Astrocyte (in vitro differentiated cells and primary cell): ENCODE measurements around the gene BSG. TPM values are rescaled to one million over a fixed set of nuclear protein-coding genes. Genes with fewer than 3 reads are reported as not detected.
"Not testable (repeated sequence)": the region's sequence is repeated elsewhere in the genome, so short reads cannot be mapped to it uniquely, and the experiment has no call there.

ENCODE experiments used
- DNase-seq: peaks from one replicate; pipeline ENCODE4 v3.0.0-alpha.2; 2010; ENCODE audit warnings: low read depth
- FAIRE-seq: peaks from 2 replicates; lab custom pipeline; 2011; peaks lifted over from hg19 to GRCh38; lab: Jason Lieb, UNC
- H2AFZ ChIP-seq: 2 replicates; pipeline ENCODE4 v1.6.0; 2012; ENCODE audit warnings: low read depth, low read length, inconsistent platforms
- H3K27ac ChIP-seq: 2 replicates; pipeline ENCODE4 v1.5.1; 2011; ENCODE audit warnings: low read depth, low read length, inconsistent platforms
- H3K27me3 ChIP-seq: 2 replicates; pipeline ENCODE4 v1.6.0; 2011; ENCODE audit warnings: low read length, inconsistent platforms; ENCODE audit not compliant: insufficient read depth
- H3K36me3 ChIP-seq: 2 replicates; pipeline ENCODE4 v1.5.1; 2011; ENCODE audit warnings: low read length, inconsistent platforms; ENCODE audit not compliant: insufficient read depth
- H3K4me1 ChIP-seq: 2 replicates; pipeline ENCODE4 v1.5.1; 2011; ENCODE audit warnings: low read length, inconsistent platforms; ENCODE audit not compliant: insufficient read depth
- H3K4me2 ChIP-seq: 2 replicates; pipeline ENCODE4 v1.6.0; 2012; ENCODE audit warnings: low read length, inconsistent platforms
- H3K4me3 ChIP-seq: 2 replicates; pipeline ENCODE4 v1.5.1; 2011; ENCODE audit warnings: low read depth, mild to moderate bottlenecking, low read length, inconsistent platforms; ENCODE audit not compliant: insufficient read depth
- H3K79me2 ChIP-seq: 2 replicates; pipeline ENCODE4 v1.6.0; 2012; ENCODE audit warnings: mild to moderate bottlenecking, low read length, inconsistent platforms; ENCODE audit not compliant: insufficient read depth
- H3K9ac ChIP-seq: 2 replicates; pipeline ENCODE4 v1.6.0; 2012; ENCODE audit warnings: mild to moderate bottlenecking, low read length, inconsistent platforms
- H3K9me3 ChIP-seq: 2 replicates; pipeline ENCODE4 v1.5.1; 2012; ENCODE audit warnings: low read depth, mild to moderate bottlenecking, low read length, inconsistent platforms; ENCODE audit not compliant: insufficient read depth
- H4K20me1 ChIP-seq: 2 replicates; pipeline ENCODE4 v1.6.0; 2012; ENCODE audit warnings: low read length, inconsistent platforms; ENCODE audit not compliant: insufficient read depth
- H3K27ac Mint-ChIP-seq: one replicate; pipeline ENCODE4 v1.8.0; 2021; ENCODE audit warnings: mild to moderate bottlenecking, mixed read lengths; ENCODE audit not compliant: unreplicated experiment
- H3K27me3 Mint-ChIP-seq: one replicate; pipeline ENCODE4 v1.8.0; 2021; ENCODE audit warnings: low read depth, mixed read lengths; ENCODE audit not compliant: unreplicated experiment
- H3K36me3 Mint-ChIP-seq: one replicate; pipeline ENCODE4 v1.8.0; 2021; ENCODE audit warnings: low read depth, mixed read lengths; ENCODE audit not compliant: unreplicated experiment
- H3K4me1 Mint-ChIP-seq: one replicate; pipeline ENCODE4 v1.8.0; 2021; ENCODE audit warnings: low read depth, mixed read lengths; ENCODE audit not compliant: unreplicated experiment
- H3K4me3 Mint-ChIP-seq: one replicate; pipeline ENCODE4 v1.8.0; 2021; ENCODE audit warnings: mild to moderate bottlenecking, moderate library complexity, mixed read lengths; ENCODE audit not compliant: unreplicated experiment
- H3K9me3 Mint-ChIP-seq: one replicate; pipeline ENCODE4 v1.8.0; 2021; ENCODE audit warnings: mild to moderate bottlenecking, mixed read lengths; ENCODE audit not compliant: unreplicated experiment
- CTCF ChIP-seq: IDR thresholded peaks from 2 replicates; pipeline ENCODE4 v1.5.1; 2011; ENCODE audit warnings: low read depth, mild to moderate bottlenecking, inconsistent platforms, low read length, moderate library complexity; ENCODE audit not compliant: insufficient read depth
- EZH2 ChIP-seq: IDR thresholded peaks from 2 replicates; pipeline ENCODE4 v1.6.1; 2012; ENCODE audit warnings: mild to moderate bottlenecking, low read length, inconsistent platforms; ENCODE audit not compliant: insufficient read depth
- total RNA-seq: library from RNA; stranded (reverse); gene quantifications from 2 replicates; pipeline ENCODE4 v1.2.1, GENCODE V29; 2021

The BSG gene
- total RNA-seq, 1 donor from 2014 or later, result 807 TPM

GRCh38 chr19:584240-585001, 12.0 kb downstream of the BSG start:
- Histone ChIP-seq H3K27ac (no peak overlapping the region), H3K4me3 (no peak overlapping the region), H4K20me1 (peaks cover 62% of the 10 kb centered on the region), H3K27me3 (no peaks in the 10 kb centered on the region), H3K79me2 (peaks cover 22% of the 10 kb centered on the region), H3K4me1 (peaks cover 31% of the 10 kb centered on the region), H2AFZ (no peak overlapping the region), H3K36me3 (peaks cover 5% of the 10 kb centered on the region), H3K9me3 (no peaks in the 10 kb centered on the region), H3K9ac (no peak overlapping the region), H3K4me2 (no peak overlapping the region)
- FAIRE-seq, result no peak
- Mint-ChIP-seq H3K36me3 (peaks cover 8% of the 10 kb centered on the region), H3K4me3 (peak overlapping the region; percentile 70), H3K9me3 (no peaks in the 10 kb centered on the region), H3K4me1 (peaks cover 19% of the 10 kb centered on the region), H3K27me3 (peaks cover 2% of the 10 kb centered on the region), H3K27ac (no peak overlapping the region)
- no peak for DNase-seq
- no peak for TF ChIP-seq EZH2
- peak; percentile 68 for TF ChIP-seq CTCF

DNA sequence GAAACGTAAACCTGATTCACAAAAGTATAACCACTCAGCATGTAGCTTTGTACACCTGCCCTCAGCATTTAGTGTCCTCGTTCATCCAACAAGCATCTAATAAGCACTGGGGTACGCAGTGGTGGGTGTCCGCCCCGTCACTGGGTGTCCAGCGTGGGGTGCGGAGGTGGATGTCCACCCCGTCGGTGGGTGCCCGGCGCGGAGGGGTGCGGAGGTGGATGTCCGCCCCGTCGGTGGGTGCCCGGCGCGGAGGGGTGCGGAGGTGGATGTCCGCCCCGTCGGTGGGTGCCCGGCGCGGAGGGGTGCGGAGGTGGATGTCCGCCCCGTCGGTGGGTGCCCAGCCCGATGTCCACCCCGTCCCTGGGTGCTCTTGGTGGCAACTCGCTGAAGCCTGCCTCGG, 12.8 kb downstream of the BSG start:
- H3K4me3 ChIP-seq, H2AFZ ChIP-seq, H3K36me3 Mint-ChIP-seq, H3K27ac ChIP-seq, H3K36me3 ChIP-seq, H3K9me3 Mint-ChIP-seq, DNase-seq, H3K9me3 ChIP-seq, FAIRE-seq, H3K4me3 Mint-ChIP-seq, H3K27me3 ChIP-seq, H3K9ac ChIP-seq, H3K27ac Mint-ChIP-seq, H3K27me3 Mint-ChIP-seq, H3K4me2 ChIP-seq: not testable (repeated sequence)
- H3K4me1 Mint-ChIP-seq, result peaks cover 19% of the 10 kb centered on the region
- Histone ChIP-seq H3K4me1 (peaks cover 31% of the 10 kb centered on the region), H3K79me2 (peaks cover 15% of the 10 kb centered on the region), H4K20me1 (peaks cover 55% of the 10 kb centered on the region)

DNA sequence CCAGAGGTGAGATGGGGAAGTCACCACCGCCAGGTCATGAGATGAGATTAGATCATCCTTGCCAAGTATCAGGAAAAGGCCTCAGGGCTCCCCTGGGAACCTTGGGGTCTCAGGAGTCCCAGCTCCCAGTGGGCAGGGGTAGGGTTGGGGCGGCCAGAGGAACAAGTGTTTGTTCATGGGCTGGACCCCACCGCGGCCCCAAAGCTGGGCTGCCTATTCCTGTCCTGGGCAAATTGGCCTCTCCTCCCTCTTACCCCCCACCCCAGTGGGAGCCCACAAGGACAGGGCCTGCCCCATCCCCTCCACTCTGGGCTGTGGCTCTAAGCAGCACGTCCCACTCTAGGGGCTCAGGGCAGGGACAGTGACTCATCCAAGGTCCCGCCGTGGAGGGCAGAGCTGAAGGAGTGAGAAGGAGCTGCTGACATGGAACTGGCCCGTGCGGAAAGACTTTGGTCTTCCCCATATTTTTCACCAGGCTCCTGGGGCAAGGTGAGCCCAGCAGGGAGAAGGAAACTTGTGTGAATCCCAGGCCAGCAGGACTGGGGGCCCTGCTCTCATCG, 13.2 kb downstream of the BSG start:
- DNase-seq (no peak), FAIRE-seq (no peak)
- Mint-ChIP-seq H3K36me3 (peaks cover 8% of the 10 kb centered on the region), H3K4me3 (no peak overlapping the region), H3K9me3 (no peaks in the 10 kb centered on the region), H3K27ac (peak overlapping the region; percentile 47), H3K4me1 (peaks cover 19% of the 10 kb centered on the region), H3K27me3 (peaks cover 2% of the 10 kb centered on the region)
- Histone ChIP-seq H3K36me3 (peaks cover 5% of the 10 kb centered on the region), H3K4me1 (peaks cover 31% of the 10 kb centered on the region), H2AFZ (no peak overlapping the region), H3K4me3 (no peak overlapping the region), H4K20me1 (peaks cover 50% of the 10 kb centered on the region), H3K27ac (no peak overlapping the region), H3K27me3 (no peaks in the 10 kb centered on the region), H3K9me3 (no peaks in the 10 kb centered on the region), H3K4me2 (no peak overlapping the region), H3K9ac (no peak overlapping the region), H3K79me2 (peaks cover 10% of the 10 kb centered on the region)
- TF ChIP-seq CTCF (no peak), EZH2 (no peak)
